HCT116 (cell line): ENCODE data around the gene TMEM123. TPM values are rescaled to one million over a fixed set of nuclear protein-coding genes. Genes with fewer than 3 reads are reported as not detected.

Experiments used
- ATAC-seq: fragments of 200-7000 bp; cut with Tn5 transposase; 2 replicates; pipeline ENCODE4 v1.9.1; 2020; ENCODE audit warnings: mild to moderate bottlenecking, moderate library complexity
- BruUV-seq: library from RNA; stranded (reverse); fragments of 400-500 nt; replicated peaks from 2 replicates; lab custom pipeline; 2021; lab: Mats Ljungman, UMichigan
- CTCF ChIA-PET: fragments of 300-600 bp; sonication (Branson Sonifier 250); formaldehyde crosslinking; loops from one replicate; lab custom pipeline; 2021; ENCODE audit warnings: antibody characterized with exemption; lab: Charles Lee
- POLR2A ChIA-PET: fragments of 300-600, 350-600 bp; sonication (Branson Sonifier 250); formaldehyde crosslinking; loops from one replicate; lab custom pipeline; 2021; ENCODE audit warnings: antibody characterized with exemption; lab: Charles Lee
- RAD21 ChIA-PET, 2 experiments: fragments of 300-600 bp; sonication (Branson Sonifier 250); formaldehyde crosslinking; loops; one replicate each; lab custom pipeline; 2023; ENCODE audit warnings: low total read pairs in 2 of 2; ENCODE audit not compliant: uncharacterized antibody in 2 of 2, unreplicated experiment in 2 of 2, low non-redundant PET in 1 of 2; lab: Charles Lee
- DNase-seq: peaks from one replicate; pipeline ENCODE4 v3.0.0-alpha.2; 2010; ENCODE audit warnings: low read depth, low spot score
- H2AFZ ChIP-seq: fragments of 200-600 bp; shearing (Covaris generic), sonication (generic); 2 replicates; pipeline ENCODE4 v1.6.1; 2017; ENCODE audit warnings: low read depth, mixed run types, mixed read lengths, antibody characterized with exemption, low read length; ENCODE audit not compliant: poor library complexity, severe bottlenecking
- H3K27ac ChIP-seq: 2 replicates; pipeline ENCODE4 v1.5.1; 2012; ENCODE audit warnings: low read depth, low read length
- H3K27me3 ChIP-seq: fragments of 200-600 bp; sonication (generic); 2 replicates; pipeline ENCODE4 v1.6.1; 2016; ENCODE audit warnings: mixed run types, low read length, mixed read lengths; ENCODE audit not compliant: insufficient read depth
- H3K36me3 ChIP-seq, 2 experiments: fragments of 200-500 bp in 1 of 2; fragments of 200-600 bp in 1 of 2; sonication (Bioruptor generic) in 1 of 2; sonication (generic) in 1 of 2; 2 replicates each; pipeline versions ENCODE4 v1.5.1 to v1.6.1; 2014 to 2016; ENCODE audit warnings: low read length in 2 of 2, inconsistent platforms in 1 of 2, mixed read lengths in 1 of 2, mixed run types in 1 of 2; ENCODE audit not compliant: insufficient read depth in 2 of 2, control insufficient read depth in 1 of 2
- H3K4me1 ChIP-seq, 2 experiments: fragments of 200-600 bp in 1 of 2; sonication (generic) in 1 of 2; 2 replicates each; pipeline versions ENCODE4 v1.5.1 to v1.6.1; 2012 to 2017; ENCODE audit warnings: low read length in 2 of 2, inconsistent platforms in 1 of 2, mild to moderate bottlenecking in 1 of 2, mixed read lengths in 1 of 2, mixed run types in 1 of 2, moderate library complexity in 1 of 2; ENCODE audit not compliant: insufficient read depth in 2 of 2, control insufficient read depth in 1 of 2
- H3K4me2 ChIP-seq: fragments of 200-600 bp; sonication (generic); 2 replicates; pipeline ENCODE4 v1.6.1; 2017; ENCODE audit warnings: mixed run types, low read length, mixed read lengths
- H3K4me3 ChIP-seq, 2 experiments: fragments of 200-600 bp in 1 of 2; sonication (generic) in 1 of 2; replicated peaks in 1 of 2; 2 replicates each; pipeline ENCODE4 v1.5.1; 2011 to 2016; ENCODE audit warnings: low read length in 2 of 2, control low read depth in 1 of 2, low read depth in 1 of 2, mild to moderate bottlenecking in 1 of 2, mixed read lengths in 1 of 2, mixed run types in 1 of 2
- H3K79me2 ChIP-seq: fragments of 200-600 bp; sonication (generic); 2 replicates; pipeline ENCODE4 v1.6.1; 2017; ENCODE audit warnings: mild to moderate bottlenecking, mixed run types, low read length, moderate library complexity, mixed read lengths; ENCODE audit not compliant: insufficient read depth
- H3K9ac ChIP-seq: fragments of 200-600 bp; sonication (generic); 2 replicates; pipeline ENCODE4 v1.6.1; 2016; ENCODE audit warnings: low read length, mixed read lengths
- H3K9me2 ChIP-seq: fragments of 200-600 bp; sonication (generic), shearing (Covaris generic); 2 replicates; pipeline ENCODE4 v1.6.1; 2017; ENCODE audit warnings: mixed run types, mild to moderate bottlenecking, moderate library complexity; ENCODE audit not compliant: insufficient read depth
- H3K9me3 ChIP-seq, 2 experiments: fragments of 200-500 bp in 1 of 2; fragments of 200-600 bp in 1 of 2; sonication (Bioruptor generic) in 1 of 2; sonication (generic) in 1 of 2; 2 replicates each; pipeline ENCODE4 v1.6.1; 2014 to 2017; ENCODE audit warnings: low read length in 2 of 2, mixed read lengths in 2 of 2, inconsistent platforms in 1 of 2, low read depth in 1 of 2, mild to moderate bottlenecking in 1 of 2, mixed run types in 1 of 2, moderate library complexity in 1 of 2; ENCODE audit not compliant: control insufficient read depth in 1 of 2, insufficient read depth in 1 of 2
- H4K20me1 ChIP-seq: fragments of 200-600 bp; sonication (generic), shearing (Covaris generic); 2 replicates; pipeline ENCODE4 v1.6.1; 2017; ENCODE audit warnings: mixed run types, mild to moderate bottlenecking, moderate library complexity; ENCODE audit not compliant: insufficient read depth
- ATF3 ChIP-seq: IDR thresholded peaks from 2 replicates; pipeline ENCODE4 v1.6.1; 2012
- CBX3 ChIP-seq: IDR thresholded peaks from 2 replicates; pipeline ENCODE4 v1.6.1; 2012; ENCODE audit warnings: low read depth
- CEBPB ChIP-seq: IDR thresholded peaks from 2 replicates; pipeline ENCODE4 v1.6.1; 2012; ENCODE audit warnings: low read depth
- EGR1 ChIP-seq: IDR thresholded peaks from 2 replicates; pipeline ENCODE4 v1.6.1; 2012; ENCODE audit warnings: low read depth
- ELF1 ChIP-seq: IDR thresholded peaks from 2 replicates; pipeline ENCODE4 v1.6.1; 2012; ENCODE audit warnings: low read depth, borderline replicate concordance
- EZH2 ChIP-seq: fragments of 200-600 bp; sonication (generic); IDR thresholded peaks from 2 replicates; pipeline ENCODE4 v1.6.1; 2017; ENCODE audit warnings: antibody characterized with exemption, mixed run types
- EZH2phosphoT487 ChIP-seq: fragments of 200-600 bp; IDR thresholded peaks from 2 replicates; pipeline ENCODE4 v1.6.1; 2018; ENCODE audit warnings: antibody characterized with exemption, borderline replicate concordance
- FOSL1 ChIP-seq: IDR thresholded peaks from 2 replicates; pipeline ENCODE4 v1.6.1; 2012; ENCODE audit warnings: low read depth
- JUND ChIP-seq: IDR thresholded peaks from 2 replicates; pipeline ENCODE4 v1.6.1; 2012
- MAX ChIP-seq: IDR thresholded peaks from 2 replicates; pipeline ENCODE4 v1.6.1; 2012
- POLR2A ChIP-seq: IDR thresholded peaks from 2 replicates; pipeline ENCODE4 v1.7.0; 2011; ENCODE audit warnings: borderline replicate concordance; ENCODE audit not compliant: insufficient read depth, insufficient read length; ENCODE audit errors: extremely low read depth
- POLR2AphosphoS5 ChIP-seq: IDR thresholded peaks from 2 replicates; pipeline ENCODE4 v1.6.1; 2011; ENCODE audit warnings: mild to moderate bottlenecking, low read depth, low read length, moderate library complexity
- SIN3A ChIP-seq: IDR thresholded peaks from 2 replicates; pipeline ENCODE4 v1.6.1; 2012; ENCODE audit warnings: low read depth
- SP1 ChIP-seq: IDR thresholded peaks from 2 replicates; pipeline ENCODE4 v1.6.1; 2012; ENCODE audit warnings: low read depth
- YY1 ChIP-seq: IDR thresholded peaks from 2 replicates; pipeline ENCODE4 v1.6.1; 2011; ENCODE audit warnings: low read length, low read depth, moderate library complexity, mild to moderate bottlenecking; ENCODE audit not compliant: insufficient replicate concordance; ENCODE audit errors: extremely low read depth
- ZBTB33 ChIP-seq: IDR thresholded peaks from 2 replicates; pipeline ENCODE4 v1.6.1; 2011; ENCODE audit warnings: mild to moderate bottlenecking, low read length, moderate library complexity; ENCODE audit not compliant: insufficient replicate concordance; ENCODE audit errors: extremely low read depth
- ZFX ChIP-seq: fragments of 450-650 bp; IDR thresholded peaks from 2 replicates; pipeline ENCODE4 v1.6.1; 2017
- ZNF274 ChIP-seq: fragments of 200-500 bp; sonication (Bioruptor generic); IDR thresholded peaks from 2 replicates; pipeline ENCODE4 v1.6.1; 2014; ENCODE audit warnings: mild to moderate bottlenecking, low read depth, low read length, inconsistent platforms
- intact Hi-C: fragments of 100-400 bp; cut with micrococcal nuclease; formaldehyde crosslinking; loops from 2 replicates; pipeline ENCODE4 v1.10.0; 2022
- total RNA-seq: library from RNA; stranded (reverse); gene quantifications from one replicate; pipeline ENCODE4 v1.2.1, GENCODE V29; 2021; ENCODE audit not compliant: unreplicated experiment

Gene TMEM123
- total RNA-seq, 1 experiment from 2014 or later, result 217 TPM

- ChIA-PET CTCF (no interaction called here), POLR2A (no interaction called here), RAD21 (no interaction called here)
- Histone ChIP-seq H3K79me2 (peaks cover 18% of the 10 kb centered on the region), H3K27ac (no peak overlapping the region), H3K4me1 (no peaks in the 10 kb centered on the region), H3K9me3 (no peaks in the 10 kb centered on the region), H3K4me2 (no peak overlapping the region), H3K9me2 (no peaks in the 10 kb centered on the region), H3K4me3 (no peak overlapping the region), H3K9ac (no peak overlapping the region), H2AFZ (no peak overlapping the region), H3K36me3 (peaks cover 17 to 22% of the 10 kb centered on the region in 2 experiments), H3K27me3 (no peaks in the 10 kb centered on the region), H4K20me1 (no peaks in the 10 kb centered on the region)
- no peak for TF ChIP-seq ATF3
- no peak for TF ChIP-seq JUND
- TF ChIP-seq YY1, result no peak
- no peak for TF ChIP-seq ELF1
- TF ChIP-seq POLR2AphosphoS5, result no peak
- no peak for TF ChIP-seq EGR1
- ATAC-seq (no peak), DNase-seq (no peak)
- BruUV-seq, result no TSS peak
- intact Hi-C loops, result no loop called here
These were observed 73.7 kb downstream of the TMEM123 start for GRCh38 chr11:102378818-102379217.

GRCh38 chr11:102377891-102378290 lies 74.7 kb downstream of the TMEM123 start:
- CTCF ChIA-PET, result no interaction called here
- RAD21 ChIA-PET, result no interaction called here
- Histone ChIP-seq H4K20me1 (no peaks in the 10 kb centered on the region), H3K4me3 (no peak overlapping the region), H3K9me2 (no peaks in the 10 kb centered on the region), H3K9ac (no peak overlapping the region), H3K36me3 (peaks cover 17 to 22% of the 10 kb centered on the region in 2 experiments), H3K27me3 (no peaks in the 10 kb centered on the region), H3K79me2 (peaks cover 18% of the 10 kb centered on the region), H3K4me1 (no peaks in the 10 kb centered on the region), H3K27ac (no peak overlapping the region), H3K9me3 (no peaks in the 10 kb centered on the region), H3K4me2 (no peak overlapping the region), H2AFZ (no peak overlapping the region)
- ATAC-seq, result no peak
- DNase-seq, result no peak
- POLR2A ChIA-PET, result no interaction called here
- intact Hi-C loops, result no loop called here
- no TSS peak for BruUV-seq
- TF ChIP-seq ZNF274, result no peak
- no peak for TF ChIP-seq CBX3
- no peak for TF ChIP-seq CEBPB
- TF ChIP-seq ELF1, result no peak
- TF ChIP-seq JUND, result no peak
- no peak for TF ChIP-seq SP1
- TF ChIP-seq FOSL1, result no peak
- TF ChIP-seq SIN3A, result no peak
- no peak for TF ChIP-seq MAX
- TF ChIP-seq ZBTB33, result no peak
- no peak for TF ChIP-seq ATF3
- TF ChIP-seq EZH2phosphoT487, result no peak
- no peak for TF ChIP-seq ZFX
- no peak for TF ChIP-seq POLR2A
- no peak for TF ChIP-seq EZH2
